ENCODE results near the gene LGALS3. TPM values are rescaled to one million over a fixed set of nuclear protein-coding genes. Genes with fewer than 3 reads are reported as not detected.

LGALS3 gene
- total and polyA plus RNA-seq, 12 donors: 11.6 to 248 (median 120) TPM

DNA sequence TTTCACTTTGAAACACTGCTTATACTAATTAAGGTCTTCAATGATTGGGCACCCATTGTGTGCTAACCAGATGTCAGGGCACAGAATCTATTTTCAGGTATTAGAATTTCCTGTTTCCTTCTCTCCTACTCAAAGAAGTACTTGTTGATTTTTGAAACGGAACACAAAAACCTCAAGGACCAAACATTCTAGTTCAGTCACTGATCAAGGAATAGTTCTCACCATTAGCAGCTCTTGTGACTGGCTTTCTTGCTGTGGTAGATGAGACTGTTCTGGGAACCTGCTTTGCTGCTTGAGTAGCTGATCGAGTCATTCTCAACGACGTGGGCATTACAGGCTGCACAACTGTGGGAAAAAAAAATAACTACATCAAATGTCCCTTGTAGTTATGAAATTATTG is 51.4 kb downstream of the LGALS3 start:
- Histone ChIP-seq H3K4me3 (no peak overlapping the region), H3K27ac (no peak overlapping the region), H3K36me3 (replicated peaks in 1 of 2) (no peaks in the 10 kb centered on the region), H3K4me1 (replicated peaks in 1 of 2) (no peaks in the 10 kb centered on the region), H3K9me3 (replicated peaks in 1 of 3) (no peaks in the 10 kb centered on the region), H3K27me3 (no peaks in the 10 kb centered on the region)
- WGBS, 4 donors: 68 to 86% (median 78%) methylated on average over 4 of the region's 4 CpGs
- no peak for TF ChIP-seq POLR2A (IDR thresholded peaks at IDR 0.05)
- TF ChIP-seq, protein P1, sequence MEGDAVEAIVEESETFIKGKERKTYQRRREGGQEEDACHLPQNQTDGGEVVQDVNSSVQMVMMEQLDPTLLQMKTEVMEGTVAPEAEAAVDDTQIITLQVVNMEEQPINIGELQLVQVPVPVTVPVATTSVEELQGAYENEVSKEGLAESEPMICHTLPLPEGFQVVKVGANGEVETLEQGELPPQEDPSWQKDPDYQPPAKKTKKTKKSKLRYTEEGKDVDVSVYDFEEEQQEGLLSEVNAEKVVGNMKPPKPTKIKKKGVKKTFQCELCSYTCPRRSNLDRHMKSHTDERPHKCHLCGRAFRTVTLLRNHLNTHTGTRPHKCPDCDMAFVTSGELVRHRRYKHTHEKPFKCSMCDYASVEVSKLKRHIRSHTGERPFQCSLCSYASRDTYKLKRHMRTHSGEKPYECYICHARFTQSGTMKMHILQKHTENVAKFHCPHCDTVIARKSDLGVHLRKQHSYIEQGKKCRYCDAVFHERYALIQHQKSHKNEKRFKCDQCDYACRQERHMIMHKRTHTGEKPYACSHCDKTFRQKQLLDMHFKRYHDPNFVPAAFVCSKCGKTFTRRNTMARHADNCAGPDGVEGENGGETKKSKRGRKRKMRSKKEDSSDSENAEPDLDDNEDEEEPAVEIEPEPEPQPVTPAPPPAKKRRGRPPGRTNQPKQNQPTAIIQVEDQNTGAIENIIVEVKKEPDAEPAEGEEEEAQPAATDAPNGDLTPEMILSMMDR (IDR thresholded peaks at IDR 0.05): no peak
- intact Hi-C loops (cut with DNase I): no loop called here
- no peak for DNase-seq

DNA sequence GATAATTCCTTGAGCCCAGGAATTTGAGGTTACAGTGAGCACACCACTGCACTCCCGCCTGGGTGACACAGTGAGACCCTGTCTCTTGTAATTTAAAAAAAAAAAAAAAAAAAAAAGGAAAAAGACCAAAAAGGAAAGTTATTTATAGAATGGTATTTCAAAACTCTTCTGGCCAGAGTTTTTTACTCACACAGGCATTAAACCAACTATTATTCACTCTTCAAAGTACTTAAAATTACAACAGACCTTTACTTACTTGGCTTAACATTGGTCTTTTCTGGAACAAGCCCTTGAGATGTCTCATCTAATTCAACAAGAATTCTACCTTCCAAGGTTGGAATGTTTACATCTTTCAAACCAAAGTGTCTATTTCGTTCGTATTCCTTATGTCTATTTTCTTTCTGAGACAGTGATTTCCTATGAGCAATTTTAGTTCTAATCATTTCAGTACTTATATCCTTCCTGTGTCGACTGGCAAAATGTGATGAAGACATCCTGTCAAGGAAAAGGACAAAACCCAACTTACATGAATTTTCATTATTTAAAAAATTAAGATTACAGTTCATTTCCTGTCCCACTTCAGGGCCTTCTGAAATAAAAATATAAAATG is 59.7 kb downstream of the LGALS3 start:
- WGBS, 4 donors: 70 to 82% (median 77%) methylated on average over 4 of the region's 4 CpGs
- Histone ChIP-seq H3K36me3 (replicated peaks in 1 of 2) (no peaks in the 10 kb centered on the region), H3K4me1 (replicated peaks in 1 of 2) (peaks cover 0 to 4% of the 10 kb centered on the region in 2 donors), H3K27ac (no peak overlapping the region), H3K4me3 (no peak overlapping the region), H3K27me3 (no peaks in the 10 kb centered on the region), H3K9me3 (replicated peaks in 1 of 3) (no peaks in the 10 kb centered on the region)
- intact Hi-C loops (cut with DNase I): no loop called here
- TF ChIP-seq POLR2A (IDR thresholded peaks at IDR 0.05): no peak
- TF ChIP-seq, protein P1 (IDR thresholded peaks at IDR 0.05): no peak
- DNase-seq: no peak

DNA sequence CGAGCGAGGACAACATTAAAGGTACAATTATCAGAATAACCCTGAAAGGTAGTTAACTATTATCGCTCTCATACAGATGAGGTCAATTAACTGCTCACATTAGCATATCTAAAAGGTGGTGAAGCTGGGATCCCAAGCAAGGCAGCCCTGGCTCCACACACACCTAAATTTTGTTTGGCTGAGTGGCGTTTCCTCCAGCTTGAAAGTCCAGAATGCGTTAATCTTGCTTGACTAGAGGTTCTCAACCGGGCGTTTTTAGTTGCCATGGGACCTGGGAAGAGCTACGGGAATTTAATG is 61.8 kb downstream of the LGALS3 start:
- H3K36me3 ChIP-seq (replicated peaks in 1 of 2): no peaks in the 10 kb centered on the region
- no peak for DNase-seq
- H3K9me3 ChIP-seq (replicated peaks in 1 of 3): no peaks in the 10 kb centered on the region
- H3K4me1 ChIP-seq (replicated peaks in 1 of 2): peaks cover 0 to 4% of the 10 kb centered on the region in 2 donors
- H3K27me3 ChIP-seq: no peaks in the 10 kb centered on the region
- no peak overlapping the region for H3K27ac ChIP-seq
- H3K4me3 ChIP-seq: peak overlapping the region in 1 of 4 donors; percentile 60
- 9 to 12% (median 10%) methylated on average over 8 of the region's 8 CpGs for WGBS, 4 donors
- intact Hi-C loops (cut with DNase I): no loop called here
- no peak for TF ChIP-seq POLR2A (IDR thresholded peaks at IDR 0.05)
- TF ChIP-seq, protein P1 (IDR thresholded peaks at IDR 0.05): no peak

DNA sequence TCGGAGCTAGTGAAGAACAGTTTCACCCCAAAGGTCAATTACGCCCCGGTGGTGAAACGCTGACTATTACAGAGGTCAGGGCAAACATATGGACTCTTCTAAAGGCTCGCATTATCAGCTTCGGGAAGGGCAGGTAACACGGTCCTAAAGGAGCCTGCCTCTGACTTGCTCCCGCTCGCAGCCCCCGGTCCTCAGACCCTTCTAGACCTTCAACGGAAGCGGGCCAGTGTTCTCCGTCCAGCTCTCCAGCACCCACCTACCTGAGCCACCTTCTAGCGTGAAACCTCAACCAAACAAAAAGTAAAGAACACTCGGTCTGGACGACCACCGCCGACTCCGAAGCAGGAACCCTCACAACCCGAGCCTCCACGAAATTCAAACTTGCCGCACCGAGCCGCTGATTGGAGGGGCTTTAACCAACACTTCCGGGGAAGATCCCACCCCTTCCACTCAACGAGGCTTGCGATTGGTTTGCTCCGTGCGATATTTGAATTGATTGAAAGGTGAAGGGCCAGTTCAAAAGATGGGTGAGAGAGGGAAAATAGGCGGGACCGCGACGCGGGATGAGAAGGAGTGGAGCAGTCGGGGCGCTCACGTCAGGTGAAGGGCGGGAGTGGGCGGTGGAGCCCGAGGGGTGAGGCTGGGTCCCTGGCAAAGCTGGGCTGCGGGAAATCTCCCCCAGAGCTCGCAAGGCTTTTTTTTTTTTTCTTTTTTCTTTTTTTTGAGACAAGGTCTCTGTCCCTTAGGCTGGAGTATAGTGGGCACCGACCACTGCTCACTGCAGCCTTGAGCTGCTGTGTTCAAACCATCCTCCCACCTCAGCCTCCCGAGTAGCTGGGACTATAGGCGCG is 62.4 kb downstream of the LGALS3 start, which contains the start of gene DLGAP5:
Gene DLGAP5, minus strand, starts transcription at position 383 of the 851 bp plus-strand sequence. CDS start 2,406 bp downstream, outside the sequence.
- peak; percentile 91 to 98 (median 95) for DNase-seq
- no peak within 1 kb of the TSS for H3K27ac ChIP-seq
- H3K36me3 ChIP-seq (replicated peaks in 1 of 2): no peaks in the 10 kb centered on the region
- TF ChIP-seq, protein P1 (IDR thresholded peaks at IDR 0.05): no peak
- TF ChIP-seq POLR2A (IDR thresholded peaks at IDR 0.05): peak in 1 of 2 donors; percentile 34
- 1 to 3% (median 2%) methylated on average over 41 to 46 of the region's 46 CpGs for WGBS, 4 donors
- H3K27me3 ChIP-seq: no peaks in the 10 kb centered on the region
- peak within 1 kb of the TSS in 2 of 4 donors; percentile 31 to 60 for H3K4me3 ChIP-seq
- H3K4me1 ChIP-seq (replicated peaks in 1 of 2): peaks cover 0 to 4% of the 10 kb centered on the region in 2 donors
- intact Hi-C loops (cut with DNase I): no loop called here
- no peaks in the 10 kb centered on the region for H3K9me3 ChIP-seq (replicated peaks in 1 of 3)
